H9 (cell line): ENCODE measurements around the gene SWI5. TPM values are rescaled to one million over a fixed set of nuclear protein-coding genes. Genes with fewer than 3 reads are reported as not detected.

ENCODE experiments used
- DNase-seq: peaks from one replicate; pipeline ENCODE4 v3.0.0-alpha.2; 2017
- H2AFZ ChIP-seq: one replicate; pipeline ENCODE4 v1.6.1; 2013; ENCODE audit warnings: mild to moderate bottlenecking, low read length, control low read depth, moderate library complexity
- H2AK5ac ChIP-seq: 2 replicates; pipeline ENCODE4 v1.6.1; 2013; ENCODE audit warnings: low read length, control low read depth, mixed read lengths; ENCODE audit not compliant: insufficient read length
- H2BK120ac ChIP-seq: one replicate; pipeline ENCODE4 v1.6.1; 2013; ENCODE audit warnings: low read depth, mild to moderate bottlenecking, low read length, control low read depth, inconsistent platforms; ENCODE audit not compliant: poor library complexity, severe bottlenecking
- H2BK12ac ChIP-seq: 2 replicates; pipeline ENCODE4 v1.6.1; 2013; ENCODE audit warnings: low read length, control low read depth, mixed read lengths, low read depth; ENCODE audit not compliant: insufficient read length
- H2BK15ac ChIP-seq: 2 replicates; pipeline ENCODE4 v1.6.1; 2013; ENCODE audit warnings: low read depth, low read length, control low read depth
- H2BK20ac ChIP-seq: one replicate; pipeline ENCODE4 v1.6.1; 2013; ENCODE audit warnings: low read depth, mild to moderate bottlenecking, low read length, control low read depth, inconsistent platforms; ENCODE audit not compliant: poor library complexity, severe bottlenecking
- H2BK5ac ChIP-seq: 2 replicates; pipeline ENCODE4 v1.6.1; 2013; ENCODE audit warnings: low read length, control low read depth, mixed read lengths; ENCODE audit not compliant: insufficient read length
- H3K14ac ChIP-seq: 2 replicates; pipeline ENCODE4 v1.6.1; 2013; ENCODE audit warnings: low read length, control low read depth; ENCODE audit not compliant: insufficient read depth
- H3K18ac ChIP-seq: 2 replicates; pipeline ENCODE4 v1.6.1; 2013; ENCODE audit warnings: low read depth, mild to moderate bottlenecking, mixed read lengths, low read length, control low read depth; ENCODE audit not compliant: insufficient read length
- H3K23ac ChIP-seq: 2 replicates; pipeline ENCODE4 v1.6.1; 2013; ENCODE audit warnings: low read length, control low read depth, mixed read lengths, low read depth; ENCODE audit not compliant: insufficient read length
- H3K23me2 ChIP-seq: 2 replicates; pipeline ENCODE4 v1.6.1; 2013; ENCODE audit warnings: low read depth, mild to moderate bottlenecking, mixed read lengths, low read length, control low read depth; ENCODE audit not compliant: insufficient read length, poor library complexity, severe bottlenecking
- H3K27ac ChIP-seq: 2 replicates; pipeline ENCODE4 v1.5.1; 2013; ENCODE audit warnings: low read length, control low read depth, mixed read lengths, low read depth; ENCODE audit not compliant: insufficient read length
- H3K27me3 ChIP-seq: 2 replicates; pipeline ENCODE4 v1.6.1; 2013; ENCODE audit warnings: low read length, control low read depth, inconsistent platforms; ENCODE audit not compliant: insufficient read depth
- H3K4ac ChIP-seq: 2 replicates; pipeline ENCODE4 v1.6.1; 2013; ENCODE audit warnings: low read depth, mild to moderate bottlenecking, control low read depth, inconsistent platforms, low read length, moderate library complexity
- H3K4me1 ChIP-seq: 2 replicates; pipeline ENCODE4 v1.6.1; 2013; ENCODE audit warnings: low read length, control low read depth, inconsistent platforms; ENCODE audit not compliant: insufficient read depth
- H3K4me2 ChIP-seq: 2 replicates; pipeline ENCODE4 v1.6.1; 2013; ENCODE audit warnings: low read length, control low read depth, mixed read lengths; ENCODE audit not compliant: insufficient read length, insufficient read depth
- H3K56ac ChIP-seq: 2 replicates; pipeline ENCODE4 v1.6.1; 2013; ENCODE audit warnings: low read depth, mild to moderate bottlenecking, mixed read lengths, low read length, control low read depth; ENCODE audit not compliant: insufficient read length
- H3K79me1 ChIP-seq: 2 replicates; pipeline ENCODE4 v1.6.1; 2013; ENCODE audit warnings: low read depth, mild to moderate bottlenecking, moderate library complexity, low read length, control low read depth, inconsistent platforms; ENCODE audit not compliant: insufficient read depth, poor library complexity, severe bottlenecking
- H3K79me2 ChIP-seq: 2 replicates; pipeline ENCODE4 v1.6.1; 2013; ENCODE audit warnings: low read length, control low read depth, inconsistent platforms; ENCODE audit not compliant: insufficient read depth
- H3K9ac ChIP-seq: 2 replicates; pipeline ENCODE4 v1.6.1; 2013; ENCODE audit warnings: low read length, control low read depth, mixed read lengths; ENCODE audit not compliant: insufficient read length; ENCODE audit errors: extremely low read depth
- H3K9me3 ChIP-seq: one replicate; pipeline ENCODE4 v1.6.1; 2013; ENCODE audit warnings: low read depth, low read length, inconsistent platforms; ENCODE audit not compliant: control insufficient read depth
- H3T11ph ChIP-seq: one replicate; pipeline ENCODE4 v1.6.1; 2013; ENCODE audit warnings: mild to moderate bottlenecking, low read length, control low read depth, inconsistent platforms
- H4K20me1 ChIP-seq: one replicate; pipeline ENCODE4 v1.6.1; 2013; ENCODE audit not compliant: control insufficient read depth, insufficient read length, insufficient read depth
- H4K5ac ChIP-seq: 2 replicates; pipeline ENCODE4 v1.6.1; 2013; ENCODE audit warnings: low read depth, mild to moderate bottlenecking, mixed read lengths, low read length, control low read depth; ENCODE audit not compliant: insufficient read length
- H4K8ac ChIP-seq: replicated peaks from 2 replicates; pipeline ENCODE4 v1.6.1; 2013; ENCODE audit warnings: low read length, control low read depth, mixed read lengths, low read depth; ENCODE audit not compliant: insufficient read length
- H4K91ac ChIP-seq: 2 replicates; pipeline ENCODE4 v1.6.1; 2013; ENCODE audit warnings: low read depth, mild to moderate bottlenecking, moderate library complexity, mixed read lengths, low read length, control low read depth; ENCODE audit not compliant: insufficient read length
- H3K27ac Mint-ChIP-seq, 3 experiments: 2 replicates in 2 of 3; 3 replicates in 1 of 3; pipeline ENCODE4 v1.8.0; 2020 to 2021; ENCODE audit warnings: mixed read lengths in 3 of 3, mild to moderate bottlenecking in 1 of 3, moderate library complexity in 1 of 3
- H3K27me3 Mint-ChIP-seq: 2 replicates; pipeline ENCODE4 v1.8.0; 2021; ENCODE audit warnings: low read depth, mild to moderate bottlenecking, moderate library complexity, mixed read lengths
- H3K36me3 Mint-ChIP-seq, 3 experiments: 2 replicates in 2 of 3; 3 replicates in 1 of 3; pipeline ENCODE4 v1.8.0; 2020 to 2021; ENCODE audit warnings: low read depth in 3 of 3, mixed read lengths in 3 of 3; ENCODE audit not compliant: insufficient read depth in 1 of 3
- H3K4me1 Mint-ChIP-seq, 2 experiments: 2 replicates each; pipeline ENCODE4 v1.8.0; 2020; ENCODE audit warnings: mixed read lengths in 2 of 2
- H3K4me3 Mint-ChIP-seq, 2 experiments: 2 replicates in 1 of 2; 3 replicates in 1 of 2; pipeline ENCODE4 v1.8.0; 2020 to 2021; ENCODE audit warnings: mild to moderate bottlenecking in 2 of 2, mixed read lengths in 2 of 2, moderate library complexity in 1 of 2
- H3K9me3 Mint-ChIP-seq, 2 experiments: 2 replicates in 1 of 2; 3 replicates in 1 of 2; pipeline ENCODE4 v1.8.0; 2020; ENCODE audit warnings: mild to moderate bottlenecking in 2 of 2, mixed read lengths in 2 of 2, moderate library complexity in 1 of 2
- CTCF ChIP-seq: fragments of 200-600 bp; sonication (generic); conservative IDR thresholded peaks from 3 replicates; pipeline ENCODE4 v1.8.0; 2021; ENCODE audit warnings: antibody characterized with exemption, mild to moderate bottlenecking
- WGBS: extraction: QIAGEN DNeasy Blood & Tissue Kit; methylation state at CpG from one replicate; pipeline ENCODE4 v1.1.7; 2013; ENCODE audit warnings: missing lambda C conversion rate, low lambda C conversion rate, mixed read lengths; ENCODE audit not compliant: insufficient read length; ENCODE audit errors: extremely low coverage; 5-methylcytosine and 5-hydroxymethylcytosine counted together
- total RNA-seq: library from RNA; stranded (reverse); gene quantifications from 2 replicates; pipeline ENCODE4 v1.2.1, GENCODE V29; 2021

Gene SWI5
- total RNA-seq, 1 experiment from 2014 or later, result 25.6 TPM

- no peak overlapping the region for H3K4me2 ChIP-seq
- H4K20me1 ChIP-seq, result no peaks in the 10 kb centered on the region
- TF ChIP-seq CTCF, result no peak
- H3K27ac ChIP-seq, result no peak overlapping the region
- Mint-ChIP-seq H3K4me3 (no peak overlapping the region), H3K27me3 (no peaks in the 10 kb centered on the region; the same call in 1 of the 2 replicates), H3K9me3 (peaks cover 0 to 4% of the 10 kb centered on the region in 2 experiments; a peak in 1 of 5 replicates), H3K36me3 (peaks cover 0 to 6% (median 0%) of the 10 kb centered on the region in 3 experiments; a peak in 2 of 7 replicates), H3K27ac (0 out of 7 replicates have a peak overlapping the region, but pooled peaks of 1 of the 3 experiments have one; percentile 34), H3K4me1 (peaks cover 6 to 12% of the 10 kb centered on the region in 2 experiments)
- no peak overlapping the region for H3T11ph ChIP-seq
- no peak overlapping the region for H3K18ac ChIP-seq
- no peaks in the 10 kb centered on the region for H3K79me2 ChIP-seq
- no peak overlapping the region for H3K9ac ChIP-seq
- H3K56ac ChIP-seq, result no peak overlapping the region
- no peak overlapping the region for H4K8ac ChIP-seq
- no peak overlapping the region for H2BK5ac ChIP-seq
- H2BK120ac ChIP-seq, result no peak overlapping the region
- no peak overlapping the region for H3K23ac ChIP-seq
- H3K27me3 ChIP-seq, result no peaks in the 10 kb centered on the region
- H3K4ac ChIP-seq, result no peak overlapping the region
- H2AFZ ChIP-seq, result no peak overlapping the region
- no peak overlapping the region for H2BK20ac ChIP-seq
- H2AK5ac ChIP-seq, result no peak overlapping the region
- no peaks in the 10 kb centered on the region for H3K9me3 ChIP-seq
- H3K4me1 ChIP-seq, result no peaks in the 10 kb centered on the region
- no peak for DNase-seq
- no peak overlapping the region for H2BK12ac ChIP-seq
- H3K14ac ChIP-seq, result no peak overlapping the region
- H3K79me1 ChIP-seq, result no peaks in the 10 kb centered on the region
- WGBS, result no CpG with 5 or more reads among the region's 5 CpGs
- no peak overlapping the region for H4K5ac ChIP-seq
- peaks cover 8% of the 10 kb centered on the region for H3K23me2 ChIP-seq
- no peak overlapping the region for H2BK15ac ChIP-seq
- no peak overlapping the region for H4K91ac ChIP-seq
These were observed 4.1 kb downstream of the SWI5 start for GRCh38 chr9:128280084-128280622.
